KOPT-K1 (cell line): Measurements from ENCODE around the gene NKAIN2.
"Not testable (repeated sequence)": the region's sequence is repeated elsewhere in the genome, so short reads cannot be mapped to it uniquely, and the experiment has no call there.

Experiments
- H3K27ac ChIP-seq: fragments of 200-600 bp; sonication (generic); 2 replicates; pipeline ENCODE4 v1.5.1; 2016; ENCODE audit warnings: antibody characterized with exemption, mild to moderate bottlenecking, low read depth, low read length; ENCODE audit not compliant: poor library complexity, severe bottlenecking
- H3K36me3 ChIP-seq: fragments of 200-600 bp; sonication (generic); 2 replicates; pipeline ENCODE4 v1.5.1; 2017; ENCODE audit warnings: antibody characterized with exemption, mild to moderate bottlenecking, low read length, moderate library complexity; ENCODE audit not compliant: insufficient read depth
- H3K9me3 ChIP-seq: fragments of 200-600 bp; sonication (generic); 2 replicates; pipeline ENCODE4 v1.5.1; 2017; ENCODE audit warnings: antibody characterized with exemption, low read length, mild to moderate bottlenecking; ENCODE audit not compliant: insufficient read depth, poor library complexity, severe bottlenecking

Gene NKAIN2

GRCh38 chr6:124541573-124541972 is 737.9 kb downstream of the NKAIN2 start:
- no peaks in the 10 kb centered on the region for H3K9me3 ChIP-seq
- no peaks in the 10 kb centered on the region for H3K36me3 ChIP-seq
- H3K27ac ChIP-seq: no peak overlapping the region

DNA sequence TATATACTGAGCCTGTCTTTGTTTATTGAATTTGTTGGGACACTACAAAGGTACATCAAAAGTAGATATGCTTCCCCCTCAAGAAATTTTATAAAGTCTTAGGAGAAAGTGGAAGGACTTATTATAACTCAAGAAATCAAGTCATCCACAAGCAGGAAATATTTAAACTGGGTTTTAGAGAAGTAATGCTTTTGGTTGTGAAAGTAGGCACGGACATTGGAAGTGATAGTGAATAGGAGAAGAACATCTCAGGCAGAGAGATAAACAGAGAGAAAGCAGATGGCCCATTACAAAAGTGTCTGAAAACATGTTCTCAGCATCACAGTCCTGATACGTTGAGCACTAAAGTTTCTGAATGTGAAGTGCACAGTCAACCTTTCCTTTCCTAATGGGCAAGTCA is 742.9 kb downstream of the NKAIN2 start:
- H3K36me3 ChIP-seq: no peaks in the 10 kb centered on the region
- H3K27ac ChIP-seq: no peak overlapping the region
- H3K9me3 ChIP-seq: no peaks in the 10 kb centered on the region

DNA sequence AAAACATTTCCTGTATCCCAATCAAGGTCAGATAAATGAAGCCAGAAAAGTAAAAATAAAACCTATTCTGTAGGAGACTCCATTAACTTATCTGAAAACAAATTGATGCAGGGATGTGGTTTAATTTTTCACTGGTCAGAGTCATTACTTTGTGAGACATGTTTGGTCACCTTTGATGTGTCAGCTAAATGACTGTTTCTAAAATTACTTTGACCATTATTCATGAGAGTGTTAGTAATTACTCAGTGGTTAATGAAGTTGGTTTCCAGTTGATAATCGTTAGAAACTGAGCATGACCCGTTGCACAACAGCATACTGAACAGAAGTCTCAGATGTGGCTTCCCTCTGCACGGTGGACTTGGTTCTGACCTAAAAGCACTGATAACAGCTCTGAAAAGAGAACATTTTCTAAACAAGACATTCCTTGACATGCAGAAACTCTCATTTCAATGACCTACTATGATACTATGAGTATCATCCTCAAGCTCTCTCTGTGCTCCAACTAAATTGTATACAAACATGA is 748.1 kb downstream of the NKAIN2 start:
- Histone ChIP-seq H3K9me3 (no peaks in the 10 kb centered on the region), H3K36me3 (no peaks in the 10 kb centered on the region), H3K27ac (no peak overlapping the region)

DNA sequence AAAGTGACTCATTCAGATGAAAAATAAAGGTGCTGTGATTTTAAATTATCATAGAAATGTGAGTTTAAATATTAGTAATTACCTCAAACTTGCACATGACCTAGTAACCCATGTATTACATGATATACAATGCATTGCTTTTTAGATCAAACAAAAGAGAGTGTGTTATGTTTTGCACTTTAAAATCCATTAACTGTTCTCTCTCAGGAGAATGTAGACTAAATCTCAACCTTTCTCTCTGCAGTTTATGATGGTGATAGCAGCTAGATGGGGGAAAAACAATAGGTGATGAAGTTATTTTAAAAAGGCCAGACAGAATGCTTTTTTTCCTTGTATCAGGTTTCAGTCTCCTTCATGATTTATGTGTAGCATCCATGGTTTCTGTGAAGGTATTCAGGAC is 754.2 kb downstream of the NKAIN2 start:
- Histone ChIP-seq H3K27ac (no peak overlapping the region), H3K9me3 (no peaks in the 10 kb centered on the region), H3K36me3 (no peaks in the 10 kb centered on the region)

- H3K9me3 ChIP-seq: not testable (repeated sequence)
Observed at GRCh38 chr6:124560078-124560477, 756.4 kb downstream of the NKAIN2 start.

DNA sequence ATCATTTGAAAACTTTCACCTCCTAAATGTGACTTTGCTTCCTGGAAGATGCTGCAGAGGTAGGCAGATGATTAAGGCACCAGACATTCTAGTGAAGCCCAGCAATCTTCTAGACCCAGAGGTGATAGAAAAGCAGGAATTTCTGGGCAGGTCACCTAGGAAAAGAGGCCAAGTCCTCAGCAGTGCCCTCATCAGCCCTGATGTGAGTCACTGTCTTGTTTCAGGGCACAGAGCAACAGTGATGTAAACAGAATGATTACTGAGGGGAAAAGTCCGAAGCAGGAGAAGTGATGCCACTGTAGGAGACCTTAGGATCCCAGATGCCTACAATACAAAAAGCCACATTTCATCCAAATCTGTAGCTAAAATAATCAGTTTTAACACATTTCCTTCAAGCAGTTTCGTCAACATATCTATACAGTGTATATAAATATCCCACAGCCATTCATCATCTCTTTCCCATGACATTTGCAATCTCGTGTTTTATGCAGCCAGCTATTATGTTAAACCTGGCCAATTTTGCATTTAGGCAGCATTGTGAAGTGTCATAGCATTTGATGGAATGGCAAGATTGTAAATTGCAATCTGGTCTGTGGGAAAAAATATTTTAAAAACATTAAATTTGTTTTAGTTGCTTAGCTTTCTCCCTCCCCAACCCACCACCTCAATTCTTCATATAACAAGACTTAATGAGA is 757.4 kb downstream of the NKAIN2 start:
- Histone ChIP-seq H3K27ac (no peak overlapping the region), H3K9me3 (no peaks in the 10 kb centered on the region), H3K36me3 (no peaks in the 10 kb centered on the region)

More at GRCh38 chr6:124560078-124560477, 756.4 kb downstream of the NKAIN2 start:
- H3K27ac ChIP-seq, H3K36me3 ChIP-seq: not testable (repeated sequence)

DNA sequence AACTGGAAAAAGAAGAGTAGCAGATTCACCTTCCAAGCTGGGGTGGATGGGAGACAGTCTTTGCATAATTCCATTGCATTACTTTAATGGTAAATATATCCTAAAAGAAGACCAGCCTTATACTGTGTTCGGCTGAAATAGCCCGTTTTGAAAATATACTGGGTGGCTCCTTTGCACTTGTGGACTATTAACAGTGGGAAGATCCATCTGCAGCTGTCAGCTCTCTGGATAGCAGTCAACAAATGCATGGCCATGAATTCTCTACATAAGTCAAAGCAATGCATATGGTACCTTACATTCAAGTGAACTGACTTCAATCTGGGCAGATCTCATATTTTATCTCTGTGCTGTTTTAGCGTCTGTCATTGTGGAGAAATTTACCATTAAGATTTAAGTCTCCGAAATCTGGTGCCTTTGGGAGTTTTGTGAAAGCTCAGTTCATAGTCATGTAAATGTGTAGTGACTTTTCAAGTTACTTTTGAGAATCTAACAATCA is 758.0 kb downstream of the NKAIN2 start:
- no peaks in the 10 kb centered on the region for H3K9me3 ChIP-seq
- no peaks in the 10 kb centered on the region for H3K36me3 ChIP-seq
- H3K27ac ChIP-seq: no peak overlapping the region

DNA sequence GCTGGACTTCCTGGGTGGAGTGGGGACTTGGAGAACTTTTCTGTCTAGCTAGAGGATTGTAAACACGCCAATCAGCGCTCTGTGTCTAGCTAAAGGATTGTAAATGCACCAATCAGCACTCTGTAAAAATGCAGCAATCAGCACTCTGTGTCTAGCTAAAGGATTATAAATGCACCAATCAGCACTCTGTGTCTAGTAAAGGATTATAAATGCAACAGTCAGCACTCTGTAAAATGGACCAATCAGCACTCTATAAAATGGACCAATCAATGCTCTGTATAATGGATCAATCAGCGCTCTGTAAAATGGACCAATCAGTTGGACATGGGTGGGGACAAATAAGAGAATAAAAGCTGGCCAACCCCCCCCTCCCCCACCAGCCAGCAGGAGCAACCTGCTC is 760.5 kb downstream of the NKAIN2 start:
- not testable (repeated sequence) for H3K36me3 ChIP-seq, H3K27ac ChIP-seq, H3K9me3 ChIP-seq

DNA sequence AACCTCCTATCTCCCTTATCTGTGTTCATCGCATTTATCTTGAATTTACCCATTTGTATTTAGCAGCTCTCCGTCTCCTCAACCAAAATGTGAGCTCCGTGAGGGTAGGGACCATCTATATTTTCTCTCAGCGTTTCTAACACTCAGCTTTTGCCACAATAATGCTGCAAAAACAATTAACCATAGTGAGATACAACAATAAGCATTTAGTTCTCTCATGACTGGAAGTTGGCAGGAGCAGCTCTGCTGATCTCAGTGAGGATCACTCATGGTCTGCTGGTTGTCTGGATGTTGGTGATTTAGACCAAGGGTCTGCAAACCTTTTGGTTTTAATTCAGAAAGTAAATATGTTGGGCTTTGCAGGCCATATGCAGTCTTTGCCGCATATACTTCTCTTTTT is 763.7 kb downstream of the NKAIN2 start:
- Histone ChIP-seq H3K27ac (no peak overlapping the region), H3K36me3 (no peaks in the 10 kb centered on the region), H3K9me3 (no peaks in the 10 kb centered on the region)

DNA sequence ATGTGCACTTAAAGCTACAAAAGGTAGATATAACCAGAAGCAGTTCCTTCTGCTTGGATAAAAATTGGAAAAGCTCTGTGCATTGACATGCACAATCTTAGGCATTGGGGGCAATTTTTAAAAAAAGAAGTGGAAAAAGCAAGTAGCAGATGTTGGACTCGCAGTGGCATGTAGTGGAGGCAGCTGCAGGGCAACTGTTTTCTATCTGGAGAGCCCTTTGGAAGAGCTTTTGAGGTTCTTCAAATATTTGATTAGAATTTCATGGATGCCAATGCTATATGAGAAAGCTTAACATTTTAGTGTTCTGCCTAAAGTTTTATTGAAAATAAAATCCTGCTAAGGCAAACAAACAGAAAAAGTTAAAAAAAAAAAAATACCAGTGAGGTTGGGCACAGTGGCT is 770.3 kb downstream of the NKAIN2 start:
- no peaks in the 10 kb centered on the region for H3K9me3 ChIP-seq

GRCh38 chr6:124577734-124578281 is 774.1 kb downstream of the NKAIN2 start:
- no peaks in the 10 kb centered on the region for H3K9me3 ChIP-seq
- H3K36me3 ChIP-seq: no peaks in the 10 kb centered on the region
- H3K27ac ChIP-seq: no peak overlapping the region

More for the DNA sequence above, 770.3 kb downstream of the NKAIN2 start:
- H3K36me3 ChIP-seq: no peaks in the 10 kb centered on the region
- H3K27ac ChIP-seq: no peak overlapping the region

DNA sequence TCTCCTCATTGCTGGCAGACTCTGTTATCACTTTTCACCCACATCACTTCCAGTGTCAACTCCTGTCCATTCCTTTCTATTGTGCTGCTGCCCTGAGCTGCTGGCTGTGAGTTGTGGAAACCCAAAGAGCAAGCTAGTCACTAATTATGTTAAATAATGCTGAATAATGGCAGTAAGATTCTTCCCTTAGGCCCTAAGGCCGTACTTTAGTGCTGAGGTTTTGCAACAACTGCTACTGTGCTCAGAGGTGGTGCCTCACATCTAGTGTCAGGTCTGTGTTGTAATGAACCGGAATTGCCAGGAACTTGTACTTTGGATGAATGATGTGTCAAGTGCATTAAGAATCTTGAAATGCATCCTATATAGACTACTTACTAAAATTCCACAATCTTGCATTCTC is 786.3 kb downstream of the NKAIN2 start:
- Histone ChIP-seq H3K27ac (no peak overlapping the region), H3K36me3 (no peaks in the 10 kb centered on the region), H3K9me3 (no peaks in the 10 kb centered on the region)

DNA sequence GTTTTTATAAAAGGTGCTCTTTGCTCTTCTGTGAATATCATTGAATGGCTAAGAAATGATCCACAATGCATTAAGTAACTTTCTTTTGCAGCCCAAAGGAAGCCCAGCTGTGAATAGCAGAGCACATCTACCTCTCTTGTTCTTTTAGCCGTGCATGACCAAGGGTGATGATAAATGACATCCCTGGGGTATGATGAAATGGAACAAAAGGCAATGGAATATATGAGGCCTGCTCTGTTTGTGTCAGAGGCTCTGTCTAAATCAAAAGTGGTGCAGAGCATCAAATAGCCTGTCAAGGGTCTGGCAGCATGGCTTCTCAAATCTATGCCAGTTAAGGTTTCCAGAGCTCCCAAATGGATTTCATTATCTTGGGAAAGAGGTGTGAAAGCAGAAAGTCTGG is 796.0 kb downstream of the NKAIN2 start:
- Histone ChIP-seq H3K27ac (no peak overlapping the region), H3K36me3 (no peaks in the 10 kb centered on the region), H3K9me3 (no peaks in the 10 kb centered on the region)

DNA sequence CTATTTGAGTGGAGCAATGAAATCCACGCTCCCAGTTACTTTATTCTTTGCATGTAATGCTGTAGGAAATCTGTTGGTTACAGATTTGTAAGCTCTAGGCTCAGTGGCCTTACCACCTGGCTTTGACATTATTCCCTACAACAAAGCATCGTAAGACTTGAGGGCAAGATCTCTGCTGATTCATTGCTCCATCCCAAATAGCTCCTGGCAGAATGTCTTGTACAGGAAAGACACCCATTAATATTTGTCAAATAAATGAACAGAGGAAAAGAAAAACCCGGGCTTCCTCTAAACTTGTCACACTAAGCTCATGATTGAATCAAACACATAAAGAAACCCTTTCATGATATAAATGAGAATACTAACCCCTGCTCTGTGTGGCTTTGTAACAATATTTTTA is 801.1 kb downstream of the NKAIN2 start:
- no peak overlapping the region for H3K27ac ChIP-seq
- no peaks in the 10 kb centered on the region for H3K36me3 ChIP-seq
- no peaks in the 10 kb centered on the region for H3K9me3 ChIP-seq

DNA sequence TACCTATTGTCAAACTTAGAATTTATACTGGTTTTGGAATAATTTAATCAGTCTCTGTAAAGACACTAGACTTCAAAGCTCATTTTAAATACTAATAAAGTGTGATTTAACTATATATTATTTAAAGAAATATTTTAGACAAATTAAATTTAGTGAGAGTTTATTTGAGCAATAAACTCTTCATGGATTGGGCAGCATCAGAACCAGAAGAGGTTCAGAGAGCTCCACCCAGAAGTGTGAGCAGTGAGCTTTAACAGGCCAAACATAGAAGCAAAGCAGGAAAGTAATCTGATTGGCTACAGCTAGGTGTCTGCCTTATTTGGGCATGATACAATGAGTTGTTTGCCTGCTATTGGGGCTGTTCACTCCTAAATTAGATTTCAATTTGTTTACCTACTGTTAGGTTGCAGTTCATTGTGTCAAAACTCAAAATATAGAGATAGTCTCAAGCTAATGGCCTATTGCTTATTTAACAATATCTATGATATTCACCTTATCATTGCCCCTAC is 803.5 kb downstream of the NKAIN2 start:
- no peaks in the 10 kb centered on the region for H3K9me3 ChIP-seq
- no peak overlapping the region for H3K27ac ChIP-seq
- no peaks in the 10 kb centered on the region for H3K36me3 ChIP-seq

DNA sequence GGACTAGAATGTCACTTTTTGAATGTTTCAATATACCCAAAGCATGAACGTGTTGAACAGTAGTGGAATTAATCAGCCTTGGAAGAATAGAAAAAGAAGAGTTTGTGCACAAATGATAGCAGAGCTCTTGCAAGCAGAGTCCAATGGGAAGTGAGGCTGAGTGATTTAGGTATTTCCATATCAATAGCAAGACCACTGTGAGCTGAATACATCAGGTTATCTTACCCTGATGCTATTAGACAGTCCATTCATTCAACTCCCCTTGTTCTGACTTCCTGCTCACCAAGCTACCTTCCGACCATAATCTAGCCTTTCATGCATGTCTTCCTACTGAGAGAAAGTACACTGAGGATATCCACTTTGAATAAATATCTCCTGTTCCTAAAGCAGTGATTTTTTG is 809.4 kb downstream of the NKAIN2 start:
- H3K36me3 ChIP-seq: no peaks in the 10 kb centered on the region
- no peaks in the 10 kb centered on the region for H3K9me3 ChIP-seq
- no peak overlapping the region for H3K27ac ChIP-seq
